Superior temporal gyrus (tissue), 1 donor: ENCODE results near the gene HES1.

Experiments used
- DNase-seq: peaks from one replicate; pipeline ENCODE4 v3.0.0-alpha.2; 2016; ENCODE audit errors: extremely low spot score

The HES1 gene

GRCh38 chr3:194167480-194168282 is 31.7 kb downstream of the HES1 start:
- DNase-seq: no peak

- DNase-seq: no peak
These were observed 33.0 kb downstream of the HES1 start for GRCh38 chr3:194168994-194169393.

- no peak for DNase-seq
These were observed 33.6 kb downstream of the HES1 start for GRCh38 chr3:194169595-194169994.

- DNase-seq: no peak
These were observed 34.8 kb downstream of the HES1 start for GRCh38 chr3:194170793-194171192.

- DNase-seq: no peak
These were observed 38.5 kb downstream of the HES1 start for GRCh38 chr3:194174406-194174805.

- DNase-seq: no peak
These were observed 39.0 kb downstream of the HES1 start for GRCh38 chr3:194174980-194175379.

GRCh38 chr3:194176274-194176991 is 40.5 kb downstream of the HES1 start:
- no peak for DNase-seq

- no peak for DNase-seq
These were observed 41.2 kb downstream of the HES1 start for GRCh38 chr3:194177141-194177540.

GRCh38 chr3:194178128-194178527 is 42.2 kb downstream of the HES1 start:
- DNase-seq: no peak

- no peak for DNase-seq
These were observed 42.7 kb downstream of the HES1 start for GRCh38 chr3:194178669-194179068.

GRCh38 chr3:194180570-194180969 is 44.6 kb downstream of the HES1 start:
- no peak for DNase-seq

GRCh38 chr3:194181612-194182529 is 45.9 kb downstream of the HES1 start:
- no peak for DNase-seq

- DNase-seq: no peak
These were observed 47.3 kb downstream of the HES1 start for GRCh38 chr3:194183271-194183670.

- DNase-seq: no peak
These were observed 48.4 kb downstream of the HES1 start for GRCh38 chr3:194184265-194184751.

GRCh38 chr3:194184801-194185200 is 48.9 kb downstream of the HES1 start:
- DNase-seq: no peak

- DNase-seq: no peak
These were observed 49.3 kb downstream of the HES1 start for GRCh38 chr3:194185221-194185620.

- DNase-seq: no peak
These were observed 51.4 kb downstream of the HES1 start for GRCh38 chr3:194187233-194187944.
